Right forelimb (tissue), 1 donor: ENCODE data around the gene CREBBP.

ENCODE experiments used
- DNase-seq: peaks from one replicate; pipeline ENCODE4 v3.0.0-alpha.2; 2018

CREBBP gene

GRCh38 chr16:3823427-3823826 lies 57.1 kb downstream of the CREBBP start:
- no peak for DNase-seq

DNA sequence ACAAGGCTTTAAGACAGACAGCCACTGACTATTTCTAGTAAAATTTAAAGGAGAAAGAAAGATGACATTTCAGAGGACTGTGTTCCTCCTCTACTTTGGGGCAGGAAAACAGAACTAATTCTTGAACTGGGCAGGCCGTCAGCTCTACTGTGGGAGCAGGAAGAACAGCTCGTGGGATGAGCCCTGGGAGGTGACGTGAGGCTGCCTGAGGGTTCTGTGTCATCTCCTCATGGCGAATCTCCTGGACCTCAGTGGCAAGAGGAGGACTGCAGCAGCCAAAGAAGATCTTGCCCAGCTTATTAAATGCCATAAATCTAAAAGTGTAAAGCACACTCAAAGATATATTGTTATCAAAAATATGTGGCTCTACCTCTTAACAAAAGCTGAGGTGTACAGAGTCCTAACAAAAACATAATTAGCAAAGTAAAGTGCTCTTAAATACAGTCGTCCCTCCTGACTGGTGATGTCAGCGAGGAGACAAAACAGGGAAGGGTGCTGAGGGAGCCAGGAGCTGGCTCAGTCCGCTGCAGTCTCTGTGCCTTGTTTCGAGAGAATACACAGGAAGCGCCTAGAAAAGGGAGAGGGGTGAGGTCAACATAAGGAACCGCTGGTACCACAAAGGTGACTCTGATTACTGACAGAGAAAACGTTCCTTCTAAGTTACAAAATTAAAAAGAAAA lies 58.0 kb downstream of the CREBBP start:
- DNase-seq = no peak

DNA sequence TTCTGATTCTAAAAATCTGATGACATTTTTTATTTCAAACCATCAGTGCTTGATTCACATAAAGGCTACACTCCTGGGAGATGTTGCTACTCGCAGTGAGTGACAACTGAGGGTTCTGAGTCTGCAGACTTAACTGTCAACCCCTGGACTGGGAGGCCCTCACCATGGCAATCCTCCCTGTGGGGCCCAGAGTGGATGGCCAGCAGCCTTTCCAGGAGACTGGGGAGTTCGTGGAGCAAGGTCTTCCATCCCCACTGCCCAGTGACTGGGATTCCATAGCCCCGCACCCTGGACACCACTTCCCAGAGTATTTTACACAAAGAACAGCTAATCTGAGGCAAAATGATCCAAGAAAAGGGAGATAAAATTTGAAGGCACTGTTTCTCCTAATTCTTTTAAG lies 59.3 kb downstream of the CREBBP start:
- DNase-seq = no peak

DNA sequence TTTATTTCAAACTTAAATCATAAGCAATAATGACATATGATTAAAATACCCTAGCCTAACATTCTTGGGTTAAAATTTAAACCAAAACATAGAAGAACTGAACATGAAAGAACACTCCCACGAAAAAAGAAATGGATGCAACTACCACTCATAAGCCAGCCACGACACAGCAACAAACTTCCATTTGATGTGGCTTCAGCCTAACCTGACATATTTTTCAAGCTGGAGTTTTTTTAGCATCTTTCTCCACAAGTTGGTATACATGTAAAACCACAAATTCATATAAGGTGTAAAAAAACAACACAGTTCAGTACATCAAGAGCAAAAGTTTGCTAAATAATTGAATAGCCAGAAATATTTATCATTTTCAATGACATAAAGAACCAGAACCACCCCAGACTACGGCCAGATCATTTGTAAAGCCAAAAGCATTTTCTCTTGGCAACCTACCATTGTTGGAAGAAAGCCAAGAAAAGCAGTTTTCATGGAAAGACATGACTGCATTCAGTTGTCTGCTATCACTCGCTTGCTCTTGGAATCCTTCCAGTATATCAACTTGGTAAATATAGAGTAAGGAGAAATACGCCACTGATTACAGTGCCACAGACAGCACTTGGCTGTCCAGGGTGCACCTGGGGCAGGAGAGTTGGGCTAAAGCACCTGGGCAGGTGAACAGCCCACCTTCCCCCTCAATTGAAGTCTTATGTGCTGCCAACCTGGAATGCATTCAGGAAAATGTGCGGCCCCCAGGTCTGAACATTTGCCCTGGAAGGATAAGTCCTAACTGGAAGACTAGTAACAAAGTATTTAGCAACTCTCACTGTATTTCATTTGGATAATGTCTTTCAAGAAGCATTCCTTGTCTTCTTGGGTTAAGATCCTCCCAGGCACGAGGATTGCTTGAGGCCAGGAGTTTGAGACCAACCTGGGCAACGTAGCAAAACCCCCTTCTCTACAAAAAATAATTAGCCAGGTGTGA lies 60.5 kb downstream of the CREBBP start:
- DNase-seq = no peak

DNA sequence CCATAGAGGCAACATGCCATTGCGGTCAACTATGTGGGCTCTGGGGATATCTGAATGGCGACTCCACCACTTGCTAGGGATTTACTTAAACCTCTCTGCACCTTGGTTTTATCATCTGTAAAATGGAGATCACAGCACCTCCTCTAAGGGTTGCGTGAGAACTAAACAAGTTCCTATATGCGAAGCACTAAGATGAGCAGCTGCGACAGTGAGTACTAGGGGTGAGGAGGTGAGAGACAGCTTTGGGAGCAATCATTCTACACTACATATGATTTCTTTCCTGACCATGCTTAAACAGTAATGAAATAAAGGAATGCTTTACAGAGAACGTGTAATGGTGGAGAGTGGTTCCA lies 61.4 kb downstream of the CREBBP start:
- no peak for DNase-seq

- DNase-seq = no peak
Measured at GRCh38 chr16:3816326-3816725, 64.2 kb downstream of the CREBBP start.

GRCh38 chr16:3814755-3815154 lies 65.8 kb downstream of the CREBBP start:
- DNase-seq = no peak

DNA sequence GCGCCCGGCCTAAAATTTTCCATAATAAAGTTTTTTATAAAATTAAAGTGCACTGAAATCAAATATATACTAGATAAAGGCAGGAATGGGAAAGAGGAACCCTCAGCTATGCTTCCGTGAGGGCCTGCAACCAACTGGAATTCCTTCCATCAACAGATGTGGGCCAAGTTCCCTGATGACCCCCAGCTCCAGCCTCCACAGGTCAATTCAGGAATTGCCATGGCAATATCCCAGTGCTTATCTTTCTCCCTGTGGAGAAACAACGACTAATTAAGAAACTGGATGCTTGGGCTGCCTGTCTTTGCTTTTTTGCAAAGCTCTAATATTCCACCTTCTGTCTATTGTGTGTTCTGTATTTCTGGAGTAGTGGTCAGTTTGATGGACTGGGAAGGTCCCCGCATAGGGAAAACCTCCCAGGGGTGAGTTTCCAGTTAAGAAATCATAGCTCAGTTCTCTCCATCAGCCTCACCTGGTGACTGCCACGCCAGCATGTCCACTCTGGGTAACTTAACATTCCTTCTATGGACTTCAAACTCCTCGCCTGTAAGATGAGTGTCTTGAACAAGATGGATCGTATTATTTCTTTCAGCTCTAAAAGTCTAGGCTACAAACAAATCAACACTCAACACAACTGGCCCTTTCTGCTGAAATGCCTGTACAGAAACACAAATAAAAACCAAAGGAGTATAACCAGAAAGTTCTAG lies 67.9 kb downstream of the CREBBP start:
- DNase-seq = no peak

- no peak for DNase-seq
Measured at GRCh38 chr16:3810818-3811217, 69.7 kb downstream of the CREBBP start.

- no peak for DNase-seq
Measured at GRCh38 chr16:3810198-3810664, 70.3 kb downstream of the CREBBP start.

GRCh38 chr16:3808308-3809063 lies 72.0 kb downstream of the CREBBP start:
- no peak for DNase-seq

GRCh38 chr16:3807425-3808123 lies 72.9 kb downstream of the CREBBP start:
- DNase-seq = no peak

DNA sequence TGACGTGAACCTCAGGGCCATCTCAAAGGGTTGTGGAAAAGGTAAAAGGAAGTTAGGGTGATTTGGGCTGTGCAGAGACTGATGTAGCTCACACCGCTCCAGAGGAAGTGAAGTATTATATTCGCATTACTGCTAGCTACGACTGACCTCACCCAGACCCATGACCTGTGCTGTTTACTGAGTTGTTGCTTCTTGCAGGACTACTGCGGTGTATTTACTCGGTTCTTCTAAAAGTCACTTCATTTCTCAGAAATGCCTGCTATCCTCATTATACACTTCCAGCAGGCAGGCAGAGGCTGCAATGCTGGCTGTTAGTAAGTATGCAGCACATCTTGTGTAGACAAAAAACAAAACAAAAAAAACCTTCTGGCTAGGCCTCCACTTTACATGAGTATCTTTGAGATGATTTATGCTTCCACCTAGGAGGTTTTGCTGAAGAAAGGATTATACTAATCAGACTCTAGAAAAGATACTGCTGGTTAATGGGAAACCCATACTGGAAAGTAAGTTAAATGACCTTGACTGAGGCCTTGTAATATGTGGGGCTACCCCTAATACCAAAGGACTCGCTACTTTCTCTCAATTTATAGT lies 76.0 kb downstream of the CREBBP start:
- no peak for DNase-seq

GRCh38 chr16:3800477-3801270 lies 79.8 kb downstream of the CREBBP start:
- DNase-seq = no peak

DNA sequence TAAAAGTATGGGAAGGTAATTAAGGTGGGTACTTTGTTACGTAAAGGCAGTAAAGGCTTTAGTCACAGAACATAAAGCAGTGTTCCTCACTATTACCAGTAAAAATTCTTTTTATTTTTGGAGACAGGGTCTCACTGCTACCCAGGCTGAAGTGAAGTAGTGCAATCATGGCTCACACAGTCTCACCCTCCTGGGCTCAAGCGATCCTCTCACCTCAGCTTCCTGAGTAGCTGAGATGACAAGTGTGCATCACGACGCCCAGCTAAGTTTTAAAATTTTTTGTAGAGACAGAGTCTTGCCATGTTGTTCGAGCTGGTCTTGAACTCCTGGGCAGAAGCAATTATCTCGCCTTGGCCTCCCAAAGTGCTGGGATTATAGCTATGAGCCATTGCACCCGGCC lies 80.5 kb downstream of the CREBBP start:
- no peak for DNase-seq

DNA sequence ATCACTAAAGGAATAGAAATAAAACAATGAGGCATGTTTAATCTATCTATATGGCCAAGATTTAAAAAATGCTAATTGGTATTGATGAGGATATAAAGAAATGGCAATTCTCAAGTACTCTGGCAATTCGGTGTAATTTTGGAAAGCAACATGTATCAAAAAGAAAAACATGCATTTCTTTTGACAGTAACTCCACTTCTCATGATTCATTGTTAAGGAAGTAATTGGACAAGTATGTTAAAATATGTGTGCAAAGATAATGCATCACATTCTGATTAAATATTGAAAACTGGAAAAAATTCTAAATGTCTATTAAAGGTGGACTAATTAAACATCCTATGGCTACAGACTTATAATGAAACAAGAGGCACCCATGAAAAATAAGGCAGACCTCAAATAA lies 81.2 kb downstream of the CREBBP start:
- DNase-seq = no peak

DNA sequence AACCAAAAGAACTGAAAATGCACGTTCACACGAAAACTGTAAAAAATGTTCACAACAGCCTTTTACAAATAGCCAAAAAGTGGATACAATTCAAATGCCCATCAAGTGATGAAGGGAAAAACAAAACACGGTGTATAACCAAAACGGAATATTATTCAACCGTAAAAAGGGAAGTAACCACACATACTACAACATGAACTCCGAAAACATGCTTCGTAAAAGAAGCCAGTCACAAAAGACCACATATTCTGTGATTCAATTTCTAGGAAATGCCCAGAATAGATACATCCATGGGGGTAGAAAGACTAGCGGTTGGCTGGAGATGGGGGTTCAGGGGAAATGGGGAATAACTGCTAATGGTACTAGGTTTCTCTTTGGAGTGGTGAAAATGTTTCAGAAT lies 81.7 kb downstream of the CREBBP start:
- no peak for DNase-seq

- no peak for DNase-seq
Measured at GRCh38 chr16:3797904-3798811, 82.4 kb downstream of the CREBBP start.

DNA sequence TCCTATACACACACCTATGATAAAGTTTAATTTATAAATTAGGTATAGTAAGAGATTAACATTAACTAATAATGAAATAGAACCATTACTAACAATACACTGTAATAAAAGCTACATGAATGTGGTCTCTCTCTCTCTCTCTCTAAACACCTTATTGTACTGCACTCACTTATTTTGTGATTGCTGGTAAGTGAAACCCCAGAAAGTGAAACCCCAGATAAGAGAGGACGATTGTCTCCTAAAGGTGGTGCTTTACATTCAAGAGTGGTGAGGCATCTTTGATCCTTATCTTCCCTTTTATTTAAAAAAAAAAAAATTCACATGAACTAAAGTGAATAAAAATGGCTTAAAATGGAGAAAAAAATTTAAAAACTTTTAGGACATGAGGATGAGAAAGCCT lies 83.0 kb downstream of the CREBBP start:
- no peak for DNase-seq

DNA sequence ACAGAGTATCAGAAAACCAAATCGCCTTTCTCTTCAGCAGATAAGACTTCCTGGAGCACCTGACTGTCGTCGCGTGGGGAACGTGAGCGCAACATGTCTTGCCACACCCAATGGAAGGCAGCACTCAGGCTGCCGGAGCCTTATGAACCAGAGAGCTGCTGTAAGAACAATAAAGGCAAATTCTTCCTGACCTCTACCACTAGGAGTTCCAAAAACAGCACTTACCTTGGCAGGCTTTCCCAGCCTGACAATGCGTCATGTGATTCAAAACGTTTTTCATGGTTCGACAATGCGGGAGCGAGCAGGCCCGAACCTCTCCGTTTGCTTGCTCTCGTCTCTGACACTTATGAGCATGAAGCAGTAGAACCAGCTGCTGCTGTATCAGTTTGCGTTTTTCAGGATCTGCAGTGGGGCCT lies 87.3 kb downstream of the CREBBP start:
- DNase-seq = no peak
